ENCODE measurements around the gene ADAM11.

The ADAM11 gene

DNA sequence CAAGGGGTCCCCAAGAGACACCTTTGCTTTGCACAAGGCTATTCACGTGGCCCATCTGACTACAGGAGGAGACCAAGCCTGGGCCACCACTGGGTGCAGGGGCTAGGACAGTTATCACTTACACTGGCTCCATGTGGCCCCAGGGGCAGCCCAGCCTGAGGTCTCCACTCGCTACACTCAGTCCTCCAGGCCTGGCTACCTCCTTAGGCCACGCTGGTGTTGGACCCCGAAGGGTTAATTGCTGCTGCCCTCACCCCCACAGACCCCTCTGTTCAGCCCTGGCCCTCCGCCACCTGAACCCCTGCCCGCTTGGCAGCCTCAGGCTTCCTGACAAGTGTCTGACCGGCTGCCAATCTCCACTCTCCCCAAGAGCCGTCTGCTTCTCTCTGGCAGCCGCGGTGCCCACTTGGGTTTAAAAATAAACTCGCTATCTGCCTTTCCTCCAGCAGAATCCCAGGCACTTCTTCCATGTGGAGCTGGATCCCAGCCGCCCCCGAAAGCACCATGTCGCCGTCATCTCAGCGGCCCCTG, 27.8 kb downstream of the ADAM11 start:
- no peak overlapping the region for H3K4ac ChIP-seq (ENCODE audit: low read depth, low read length)
- H4K91ac ChIP-seq (ENCODE audit: low read depth, low read length) = no peak overlapping the region
- DNase-seq = no peak
- H2AK5ac ChIP-seq (ENCODE audit: low read length) = no peak overlapping the region
- H3K4me1 ChIP-seq (ENCODE audit: control insufficient read depth in 1 of 2, insufficient read depth in 2 of 2, low read length in 2 of 2) = no peaks in the 10 kb centered on the region
- H3K79me2 ChIP-seq (ENCODE audit: control insufficient read depth, insufficient read depth, low read length, poor library complexity) = no peaks in the 10 kb centered on the region
- H2BK5ac ChIP-seq (ENCODE audit: low read depth, low read length, poor library complexity) = no peak overlapping the region
- no peak overlapping the region for H3K23ac ChIP-seq (ENCODE audit: low read length)
- H3K4me3 ChIP-seq (ENCODE audit: low read depth, low read length) = no peak overlapping the region
- H3K9ac ChIP-seq (ENCODE audit: low read length) = no peak overlapping the region
- H3K18ac ChIP-seq (ENCODE audit: low read length) = no peak overlapping the region
- H3K9me3 ChIP-seq (ENCODE audit: insufficient read depth, low read depth, low read length) = no peaks in the 10 kb centered on the region
- H3K14ac ChIP-seq (ENCODE audit: low read length) = no peak overlapping the region
- H3K79me1 ChIP-seq (ENCODE audit: low read length) = no peaks in the 10 kb centered on the region
- H2BK120ac ChIP-seq (ENCODE audit: insufficient read depth, low read length, poor library complexity) = no peak overlapping the region
- H4K8ac ChIP-seq (ENCODE audit: low read depth, low read length) = no peak overlapping the region
- WGBS (ENCODE audit: extremely low coverage, insufficient coverage, insufficient read length) = no CpG with 5 or more reads among the region's 16 CpGs
- no peak overlapping the region for H4K12ac ChIP-seq (ENCODE audit: low read depth, low read length)
- H3K27ac ChIP-seq (ENCODE audit: low read depth, low read length) = no peak overlapping the region
- H3K36me3 ChIP-seq (ENCODE audit: control insufficient read depth in 1 of 2, insufficient read depth in 2 of 2, low read length in 2 of 2) = no peaks in the 10 kb centered on the region
- no peak overlapping the region for H3K4me2 ChIP-seq (ENCODE audit: low read length)
- no peak overlapping the region for H2BK12ac ChIP-seq (ENCODE audit: low read length)
- H3K27me3 ChIP-seq (ENCODE audit: insufficient read depth, low read length) = no peaks in the 10 kb centered on the region
- no peak overlapping the region for H2AFZ ChIP-seq (ENCODE audit: insufficient read depth, low read length, poor library complexity)

GRCh38 chr17:44787271-44787940, 28.6 kb downstream of the ADAM11 start:
- Histone ChIP-seq H3K4ac (ENCODE audit: low read depth, low read length) (no peak overlapping the region), H4K91ac (ENCODE audit: low read depth, low read length) (no peak overlapping the region), H3K18ac (ENCODE audit: low read length) (no peak overlapping the region), H3K4me3 (ENCODE audit: low read depth, low read length) (no peak overlapping the region), H2BK5ac (ENCODE audit: low read depth, low read length, poor library complexity) (no peak overlapping the region), H3K79me2 (ENCODE audit: control insufficient read depth, insufficient read depth, low read length, poor library complexity) (no peaks in the 10 kb centered on the region), H3K4me1 (ENCODE audit: control insufficient read depth in 1 of 2, insufficient read depth in 2 of 2, low read length in 2 of 2) (no peaks in the 10 kb centered on the region), H3K14ac (ENCODE audit: low read length) (no peak overlapping the region), H3K27ac (ENCODE audit: low read depth, low read length) (no peak overlapping the region), H3K36me3 (ENCODE audit: control insufficient read depth in 1 of 2, insufficient read depth in 2 of 2, low read length in 2 of 2) (no peaks in the 10 kb centered on the region), H3K27me3 (ENCODE audit: insufficient read depth, low read length) (no peaks in the 10 kb centered on the region), H3K9ac (ENCODE audit: low read length) (no peak overlapping the region), H3K9me3 (ENCODE audit: insufficient read depth, low read depth, low read length) (no peaks in the 10 kb centered on the region), H2AFZ (ENCODE audit: insufficient read depth, low read length, poor library complexity) (no peak overlapping the region), H3K79me1 (ENCODE audit: low read length) (no peaks in the 10 kb centered on the region), H2BK12ac (ENCODE audit: low read length) (no peak overlapping the region), H2BK120ac (ENCODE audit: insufficient read depth, low read length, poor library complexity) (no peak overlapping the region), H4K8ac (ENCODE audit: low read depth, low read length) (no peak overlapping the region), H4K12ac (ENCODE audit: low read depth, low read length) (no peak overlapping the region), H3K23ac (ENCODE audit: low read length) (no peak overlapping the region), H2AK5ac (ENCODE audit: low read length) (no peak overlapping the region), H3K4me2 (ENCODE audit: low read length) (no peak overlapping the region)
- no CpG with 5 or more reads among the region's 15 CpGs for WGBS (ENCODE audit: extremely low coverage, insufficient coverage, insufficient read length)
- DNase-seq = no peak

DNA sequence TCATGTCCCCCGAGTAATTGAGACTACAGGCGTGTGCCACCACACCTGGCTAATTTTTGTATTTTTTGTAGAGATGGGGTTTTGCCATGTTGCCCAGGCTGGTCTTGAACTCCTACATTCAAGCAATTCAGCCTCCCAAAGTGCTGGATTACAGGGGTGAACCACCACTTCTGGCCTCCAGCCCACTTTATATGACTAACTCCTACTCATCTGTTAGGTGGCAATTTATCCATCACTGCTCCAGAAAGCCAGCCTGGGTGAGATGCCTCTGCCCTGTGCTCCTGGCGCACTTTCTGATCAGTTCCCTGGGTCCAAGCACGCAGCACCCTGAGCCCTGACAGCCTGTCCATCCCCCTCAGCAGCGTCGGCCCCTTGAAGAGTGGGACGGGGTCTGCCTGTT, 29.4 kb downstream of the ADAM11 start:
- H2BK120ac ChIP-seq (ENCODE audit: insufficient read depth, low read length, poor library complexity) = no peak overlapping the region
- H3K9ac ChIP-seq (ENCODE audit: low read length) = no peak overlapping the region
- H4K91ac ChIP-seq (ENCODE audit: low read depth, low read length) = no peak overlapping the region
- no peak overlapping the region for H3K14ac ChIP-seq (ENCODE audit: low read length)
- no peak overlapping the region for H4K8ac ChIP-seq (ENCODE audit: low read depth, low read length)
- H2AK5ac ChIP-seq (ENCODE audit: low read length) = no peak overlapping the region
- H3K4me1 ChIP-seq (ENCODE audit: control insufficient read depth in 1 of 2, insufficient read depth in 2 of 2, low read length in 2 of 2) = no peaks in the 10 kb centered on the region
- H2AFZ ChIP-seq (ENCODE audit: insufficient read depth, low read length, poor library complexity) = no peak overlapping the region
- no peak overlapping the region for H2BK12ac ChIP-seq (ENCODE audit: low read length)
- H3K18ac ChIP-seq (ENCODE audit: low read length) = no peak overlapping the region
- no peaks in the 10 kb centered on the region for H3K27me3 ChIP-seq (ENCODE audit: insufficient read depth, low read length)
- H3K27ac ChIP-seq (ENCODE audit: low read depth, low read length) = no peak overlapping the region
- no peaks in the 10 kb centered on the region for H3K36me3 ChIP-seq (ENCODE audit: control insufficient read depth in 1 of 2, insufficient read depth in 2 of 2, low read length in 2 of 2)
- H3K79me1 ChIP-seq (ENCODE audit: low read length) = no peaks in the 10 kb centered on the region
- no CpG with 5 or more reads among the region's 7 CpGs for WGBS (ENCODE audit: extremely low coverage, insufficient coverage, insufficient read length)
- no peaks in the 10 kb centered on the region for H3K9me3 ChIP-seq (ENCODE audit: insufficient read depth, low read depth, low read length)
- H3K4me3 ChIP-seq (ENCODE audit: low read depth, low read length) = no peak overlapping the region
- no peak overlapping the region for H2BK5ac ChIP-seq (ENCODE audit: low read depth, low read length, poor library complexity)
- H3K79me2 ChIP-seq (ENCODE audit: control insufficient read depth, insufficient read depth, low read length, poor library complexity) = no peaks in the 10 kb centered on the region
- no peak overlapping the region for H4K12ac ChIP-seq (ENCODE audit: low read depth, low read length)
- H3K4ac ChIP-seq (ENCODE audit: low read depth, low read length) = no peak overlapping the region
- no peak for DNase-seq
- H3K4me2 ChIP-seq (ENCODE audit: low read length) = no peak overlapping the region
- no peak overlapping the region for H3K23ac ChIP-seq (ENCODE audit: low read length)

GRCh38 chr17:44792276-44792675, 33.5 kb downstream of the ADAM11 start:
- Histone ChIP-seq H2BK5ac (ENCODE audit: low read depth, low read length, poor library complexity) (no peak overlapping the region), H3K23ac (ENCODE audit: low read length) (no peak overlapping the region), H3K4me2 (ENCODE audit: low read length) (no peak overlapping the region), H4K12ac (ENCODE audit: low read depth, low read length) (no peak overlapping the region), H3K4me1 (ENCODE audit: control insufficient read depth in 1 of 2, insufficient read depth in 2 of 2, low read length in 2 of 2) (peaks cover 5 to 7% of the 10 kb centered on the region in 2 experiments), H4K91ac (ENCODE audit: low read depth, low read length) (no peak overlapping the region), H3K79me1 (ENCODE audit: low read length) (no peaks in the 10 kb centered on the region), H2AFZ (ENCODE audit: insufficient read depth, low read length, poor library complexity) (no peak overlapping the region), H3K9me3 (ENCODE audit: insufficient read depth, low read depth, low read length) (no peaks in the 10 kb centered on the region), H3K9ac (ENCODE audit: low read length) (no peak overlapping the region), H4K8ac (ENCODE audit: low read depth, low read length) (no peak overlapping the region), H2BK120ac (ENCODE audit: insufficient read depth, low read length, poor library complexity) (no peak overlapping the region), H2AK5ac (ENCODE audit: low read length) (no peak overlapping the region), H3K4me3 (ENCODE audit: low read depth, low read length) (no peak overlapping the region), H2BK12ac (ENCODE audit: low read length) (no peak overlapping the region), H3K27ac (ENCODE audit: low read depth, low read length) (no peak overlapping the region), H3K18ac (ENCODE audit: low read length) (no peak overlapping the region), H3K4ac (ENCODE audit: low read depth, low read length) (no peak overlapping the region), H3K79me2 (ENCODE audit: control insufficient read depth, insufficient read depth, low read length, poor library complexity) (no peaks in the 10 kb centered on the region), H3K36me3 (ENCODE audit: control insufficient read depth in 1 of 2, insufficient read depth in 2 of 2, low read length in 2 of 2) (peaks cover 2 to 3% of the 10 kb centered on the region in 2 experiments), H3K14ac (ENCODE audit: low read length) (no peak overlapping the region), H3K27me3 (ENCODE audit: insufficient read depth, low read length) (no peaks in the 10 kb centered on the region)
- DNase-seq = no peak
- no CpG with 5 or more reads among the region's 1 CpG for WGBS (ENCODE audit: extremely low coverage, insufficient coverage, insufficient read length)

Measured in trophoblast cell (in vitro differentiated cells and primary cell).